ENCODE results near the gene ROM1. TPM values are rescaled to one million over a fixed set of nuclear protein-coding genes. Genes with fewer than 3 reads are reported as not detected.

ROM1 gene
- total RNA-seq, 1 experiment from 2014 or later: 5.8 TPM

- Histone ChIP-seq H3K27ac (ENCODE audit: low read length) (no peak overlapping the region), H3F3A (ENCODE audit: low read length, unreplicated experiment) (peaks cover 7% of the 10 kb centered on the region), H3K79me2 (ENCODE audit: low read length) (peaks cover 35% of the 10 kb centered on the region), H3K27me3 (ENCODE audit: low read length) (no peaks in the 10 kb centered on the region), H3K4me2 (ENCODE audit: low read length) (0 out of 2 replicates have a peak overlapping the region, but pooled peaks have one; percentile 80), H3K4me3 (ENCODE audit: low read length) (no peak overlapping the region), H3K9ac (ENCODE audit: low read length) (no peak overlapping the region), H3K36me3 (ENCODE audit: low read depth, low read length) (peaks cover 21% of the 10 kb centered on the region), H3K4me1 (ENCODE audit: insufficient read depth, low read length) (peaks cover 25% of the 10 kb centered on the region), H4K20me1 (ENCODE audit: low read length) (no peaks in the 10 kb centered on the region), H3K9me2 (replicated peaks; ENCODE audit: low read length) (no peaks in the 10 kb centered on the region), H3K9me3 (ENCODE audit: low read length) (no peaks in the 10 kb centered on the region), H2AFZ (ENCODE audit: low read length) (no peak overlapping the region)
- CTCF ChIA-PET: no interaction called here
- POLR2A ChIA-PET (ENCODE audit: unreplicated experiment): no interaction called here
- intact Hi-C loops (cut with micrococcal nuclease): no loop called here
- TF ChIP-seq EZH2 (IDR thresholded peaks at IDR 0.05; ENCODE audit: low read length, unreplicated experiment): no peak
- TF ChIP-seq, protein P1, sequence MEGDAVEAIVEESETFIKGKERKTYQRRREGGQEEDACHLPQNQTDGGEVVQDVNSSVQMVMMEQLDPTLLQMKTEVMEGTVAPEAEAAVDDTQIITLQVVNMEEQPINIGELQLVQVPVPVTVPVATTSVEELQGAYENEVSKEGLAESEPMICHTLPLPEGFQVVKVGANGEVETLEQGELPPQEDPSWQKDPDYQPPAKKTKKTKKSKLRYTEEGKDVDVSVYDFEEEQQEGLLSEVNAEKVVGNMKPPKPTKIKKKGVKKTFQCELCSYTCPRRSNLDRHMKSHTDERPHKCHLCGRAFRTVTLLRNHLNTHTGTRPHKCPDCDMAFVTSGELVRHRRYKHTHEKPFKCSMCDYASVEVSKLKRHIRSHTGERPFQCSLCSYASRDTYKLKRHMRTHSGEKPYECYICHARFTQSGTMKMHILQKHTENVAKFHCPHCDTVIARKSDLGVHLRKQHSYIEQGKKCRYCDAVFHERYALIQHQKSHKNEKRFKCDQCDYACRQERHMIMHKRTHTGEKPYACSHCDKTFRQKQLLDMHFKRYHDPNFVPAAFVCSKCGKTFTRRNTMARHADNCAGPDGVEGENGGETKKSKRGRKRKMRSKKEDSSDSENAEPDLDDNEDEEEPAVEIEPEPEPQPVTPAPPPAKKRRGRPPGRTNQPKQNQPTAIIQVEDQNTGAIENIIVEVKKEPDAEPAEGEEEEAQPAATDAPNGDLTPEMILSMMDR (conservative IDR thresholded peaks at IDR 0.05; ENCODE audit: low read depth, low read length): peak; percentile 59
- no peak for TF ChIP-seq EZH2phosphoT487 (IDR thresholded peaks at IDR 0.05; ENCODE audit: borderline replicate concordance, low read length)
- DNase-seq (peak; percentile 39), ATAC-seq (no peak)
- BruUV-seq (replicated peaks): no TSS peak
Observed at GRCh38 chr11:62588966-62589637, 24.0 kb upstream of the ROM1 start.

DNA sequence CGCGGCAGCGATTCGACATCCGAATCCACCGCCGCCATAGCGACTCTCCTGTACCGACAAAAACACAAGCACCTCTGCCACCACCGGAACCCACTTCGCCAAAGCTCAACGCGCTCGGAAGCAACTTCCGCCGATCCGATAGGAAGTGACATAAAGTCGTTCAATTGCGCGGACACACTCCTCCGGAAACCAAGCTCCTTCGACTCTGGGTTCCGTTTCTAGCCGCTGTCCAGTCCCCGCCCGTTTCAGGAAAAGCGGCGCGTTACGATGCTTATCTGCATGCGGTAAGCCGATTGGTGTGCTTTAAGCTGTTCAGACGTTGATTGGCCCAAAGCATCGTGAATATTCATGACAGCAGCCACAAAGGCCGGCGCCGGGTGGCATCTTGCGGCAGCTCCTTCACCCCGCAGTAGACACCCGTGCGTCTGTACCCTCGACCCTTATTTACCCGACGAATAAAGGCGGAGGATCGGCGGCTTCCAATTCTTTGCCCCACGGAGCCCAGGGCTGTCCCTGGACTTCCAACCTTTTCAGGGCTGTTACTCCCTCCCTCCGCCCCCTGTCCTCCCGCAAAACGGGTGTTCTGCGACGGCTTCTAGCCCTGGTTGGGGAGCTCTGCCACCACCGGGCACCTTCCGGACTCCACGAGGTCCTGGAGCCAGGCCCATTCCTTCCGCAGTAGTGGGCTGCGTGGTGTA lies 21.5 kb upstream of the ROM1 start, which contains the start of gene TUT1:
TUT1 (minus strand) TSS at position 76 of the 698 bp plus-strand sequence; CDS start at position 38, 38 bp downstream.
- Histone ChIP-seq H3K79me2 (ENCODE audit: low read length) (peaks cover 26% of the 10 kb centered on the region), H3K27ac (ENCODE audit: low read length) (peak within 1 kb of the TSS; percentile 69), H4K20me1 (ENCODE audit: low read length) (no peaks in the 10 kb centered on the region), H3K9me2 (replicated peaks; ENCODE audit: low read length) (no peaks in the 10 kb centered on the region), H3F3A (ENCODE audit: low read length, unreplicated experiment) (peaks cover 7% of the 10 kb centered on the region), H3K27me3 (ENCODE audit: low read length) (no peaks in the 10 kb centered on the region), H3K9ac (ENCODE audit: low read length) (peak within 1 kb of the TSS; percentile 90), H3K36me3 (ENCODE audit: low read depth, low read length) (peaks cover 37% of the 10 kb centered on the region; the same call in 1 of the 2 replicates), H2AFZ (ENCODE audit: low read length) (peak within 1 kb of the TSS; percentile 68), H3K4me1 (ENCODE audit: insufficient read depth, low read length) (peaks cover 25% of the 10 kb centered on the region), H3K4me2 (ENCODE audit: low read length) (peak within 1 kb of the TSS; percentile 93), H3K4me3 (ENCODE audit: low read length) (peak within 1 kb of the TSS; percentile 76), H3K9me3 (ENCODE audit: low read length) (no peaks in the 10 kb centered on the region)
- intact Hi-C loops (cut with micrococcal nuclease): loop anchor here (1.0 to 5.0 kb wide), 5 partner anchors 8 to 61 kb away; partner anchors contain the start of gene INTS5
- POLR2A ChIA-PET (ENCODE audit: unreplicated experiment): interaction anchor here (0.5 to 3.1 kb wide), 24 partner anchors 10 to 1030 kb away, joined by 3 to 30 read pairs (median 4); partner anchors contain the start of genes B3GAT3, C11orf98, CSKMT and EEF1G
- CTCF ChIA-PET: interaction anchor here (0.5 to 1.7 kb wide), 17 partner anchors 10 to 1409 kb away, joined by 3 to 9 read pairs (median 4); partner anchors contain the start of genes ASRGL1, EEF1G, MTA2 and SLC3A2
- peak; percentile 100 for DNase-seq
- no peak for TF ChIP-seq EZH2phosphoT487 (IDR thresholded peaks at IDR 0.05; ENCODE audit: borderline replicate concordance, low read length)
- TF ChIP-seq EZH2 (IDR thresholded peaks at IDR 0.05; ENCODE audit: low read length, unreplicated experiment): no peak
- peak; percentile 81 for ATAC-seq
- BruUV-seq (replicated peaks): no TSS peak

DNA sequence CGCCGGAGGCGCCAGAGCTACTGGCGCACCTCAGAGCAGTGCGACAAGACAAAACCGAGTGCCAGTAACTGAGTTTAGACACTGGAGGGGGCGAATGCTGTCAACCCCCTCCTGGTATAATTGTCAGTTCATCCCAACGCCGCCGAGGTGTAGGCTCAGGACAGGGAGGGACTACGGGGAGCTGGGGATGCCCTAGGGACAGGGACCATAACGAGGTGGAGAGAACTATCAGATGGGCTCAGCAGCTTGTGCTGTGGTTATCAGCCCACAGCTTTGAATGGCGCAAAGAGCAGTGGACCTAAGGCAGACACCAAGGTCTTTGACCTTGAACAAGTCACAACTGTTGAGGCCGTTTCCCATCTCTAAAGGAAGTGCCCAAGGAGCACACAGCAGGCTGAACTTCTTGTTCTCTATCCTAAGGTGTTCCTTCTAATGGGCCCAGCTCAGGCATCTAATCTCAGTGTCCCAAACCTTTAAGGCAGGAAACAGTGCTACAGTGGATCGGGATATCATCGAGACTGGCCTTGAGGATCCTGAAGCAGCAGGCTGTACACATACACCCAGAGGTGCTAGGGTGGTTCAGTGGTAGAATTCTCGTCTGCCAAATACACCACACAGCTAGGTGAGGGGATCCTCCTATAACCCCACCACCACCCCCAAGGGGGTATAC lies 20.8 kb upstream of the ROM1 start:
- H3K9me3 ChIP-seq (ENCODE audit: low read length): no peaks in the 10 kb centered on the region
- peaks cover 40% of the 10 kb centered on the region; the same call in 1 of the 2 replicates for H3K36me3 ChIP-seq (ENCODE audit: low read depth, low read length)
- H3K9me2 ChIP-seq (replicated peaks; ENCODE audit: low read length): no peaks in the 10 kb centered on the region
- peak overlapping the region; percentile 68 for H2AFZ ChIP-seq (ENCODE audit: low read length)
- H3K27me3 ChIP-seq (ENCODE audit: low read length): no peaks in the 10 kb centered on the region
- H3K79me2 ChIP-seq (ENCODE audit: low read length): peaks cover 25% of the 10 kb centered on the region
- H3F3A ChIP-seq (ENCODE audit: low read length, unreplicated experiment): peaks cover 7% of the 10 kb centered on the region
- peaks cover 24% of the 10 kb centered on the region for H3K4me1 ChIP-seq (ENCODE audit: insufficient read depth, low read length)
- H3K4me2 ChIP-seq (ENCODE audit: low read length): peak overlapping the region; percentile 93
- ATAC-seq: no peak
- no peaks in the 10 kb centered on the region for H4K20me1 ChIP-seq (ENCODE audit: low read length)
- TF ChIP-seq EZH2phosphoT487 (IDR thresholded peaks at IDR 0.05; ENCODE audit: borderline replicate concordance, low read length) (no peak), EZH2 (IDR thresholded peaks at IDR 0.05; ENCODE audit: low read length, unreplicated experiment) (no peak)
- TF ChIP-seq, protein P1 (conservative IDR thresholded peaks at IDR 0.05; ENCODE audit: low read depth, low read length): no peak
- DNase-seq: no peak
- peak overlapping the region; percentile 75 for H3K9ac ChIP-seq (ENCODE audit: low read length)
- TSS peak; percentile 99 for BruUV-seq (replicated peaks)
- ChIA-PET CTCF (interaction anchor here (0.7 to 1.7 kb wide), 13 partner anchors 9 to 1408 kb away, joined by 3 to 9 read pairs (median 4); partner anchors contain the start of genes EEF1G, MTA2 and SLC3A2), POLR2A (ENCODE audit: unreplicated experiment) (interaction anchor here (0.6 to 3.1 kb wide), 17 partner anchors 9 to 249 kb away, joined by 3 to 30 read pairs (median 6); partner anchors contain the start of genes AHNAK, B3GAT3, C11orf98 and CSKMT)
- H3K27ac ChIP-seq (ENCODE audit: low read length): peak overlapping the region; percentile 69
- H3K4me3 ChIP-seq (ENCODE audit: low read length): peak overlapping the region; percentile 76
- intact Hi-C loops (cut with micrococcal nuclease): loop anchor here (5.0 kb wide), 1 partner anchor 60 kb away; the partner anchor contains the start of gene INTS5
